HG03565 (cell line): Measurements from ENCODE around the gene UTP11.
"Not testable (repeated sequence)": the region's sequence is repeated elsewhere in the genome, so short reads cannot be mapped to it uniquely, and the experiment has no call there.

Experiments used
- ATAC-seq: cut with Tn5 transposase; IDR thresholded peaks from one replicate; pipeline ENCODE4 v1.9.1; 2021; ENCODE audit warnings: mild to moderate bottlenecking, moderate library complexity; ENCODE audit not compliant: unreplicated experiment

UTP11 gene

GRCh38 chr1:38027201-38028104, 14.9 kb downstream of the UTP11 start:
- no peak for ATAC-seq

GRCh38 chr1:38028105-38028591, 15.6 kb downstream of the UTP11 start:
- ATAC-seq, result peak; percentile 60

- no peak for ATAC-seq
Observed at GRCh38 chr1:38028671-38029070, 16.1 kb downstream of the UTP11 start.

- no peak for ATAC-seq
Observed at GRCh38 chr1:38029081-38029681, 16.6 kb downstream of the UTP11 start.

GRCh38 chr1:38029685-38030511, 17.4 kb downstream of the UTP11 start:
- no peak for ATAC-seq

- no peak for ATAC-seq
Observed at GRCh38 chr1:38030596-38031512, 18.3 kb downstream of the UTP11 start.

GRCh38 chr1:38031513-38031866, 19.0 kb downstream of the UTP11 start:
- no peak for ATAC-seq

- ATAC-seq, result not testable (repeated sequence)
Observed at GRCh38 chr1:38032992-38033391, 20.5 kb downstream of the UTP11 start.

- ATAC-seq, result no peak
Observed at GRCh38 chr1:38034871-38035270, 22.3 kb downstream of the UTP11 start.

- no peak for ATAC-seq
Observed at GRCh38 chr1:38037221-38037939, 24.8 kb downstream of the UTP11 start.

GRCh38 chr1:38038861-38039260, 26.3 kb downstream of the UTP11 start:
- no peak for ATAC-seq

- no peak for ATAC-seq
Observed at GRCh38 chr1:38039331-38040088, 27.0 kb downstream of the UTP11 start.

GRCh38 chr1:38041936-38042834, 29.7 kb downstream of the UTP11 start:
- ATAC-seq, result no peak

- ATAC-seq, result no peak
Observed at GRCh38 chr1:38043036-38043747, 30.7 kb downstream of the UTP11 start.

GRCh38 chr1:38044221-38045215, 32.0 kb downstream of the UTP11 start:
- ATAC-seq, result no peak
